Measurements from ENCODE around the gene PTPN4. TPM values are rescaled to one million over a fixed set of nuclear protein-coding genes. Genes with fewer than 3 reads are reported as not detected.

PTPN4 gene
- polyA plus RNA-seq, 3 donors, result 5.5 to 6.7 (median 5.7) TPM

DNA sequence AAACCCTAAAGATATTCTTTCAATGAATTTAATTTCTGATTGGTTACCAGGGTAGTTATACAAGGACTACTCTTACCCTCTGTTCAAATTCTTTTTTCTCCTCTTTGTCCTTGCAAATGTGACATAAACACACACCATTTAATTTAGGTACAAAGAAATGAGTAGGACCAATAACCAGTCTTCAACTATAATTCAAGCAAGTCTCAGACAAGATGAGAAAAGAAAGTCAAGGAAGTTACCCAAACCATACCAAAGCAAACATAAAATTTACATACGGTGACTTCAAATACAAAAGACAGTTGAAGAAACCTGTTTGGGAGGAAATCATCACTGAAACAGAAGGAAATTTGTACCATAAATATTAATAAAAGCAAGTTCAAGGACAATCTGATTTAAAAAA is 162.1 kb downstream of the PTPN4 start:
- no peak overlapping the region for H3K4me3 ChIP-seq (replicated peaks in 1 of 3; ENCODE audit: low read depth in 2 of 3, low read length in 3 of 3)
- H3K4me1 ChIP-seq (ENCODE audit: control insufficient read depth in 1 of 2, insufficient read depth in 2 of 2, low read length in 2 of 2), result no peaks in the 10 kb centered on the region
- Mint-ChIP-seq H3K27ac (no peak overlapping the region), H3K27me3 (ENCODE audit: low read depth in 3 of 3) (no peaks in the 10 kb centered on the region), H3K36me3 (no peaks in the 10 kb centered on the region), H3K4me1 (no peaks in the 10 kb centered on the region), H3K4me3 (no peak overlapping the region), H3K9me3 (no peaks in the 10 kb centered on the region)
- WGBS (ENCODE audit: insufficient coverage), result no CpG with 5 or more reads among the region's 1 CpG
- no peak overlapping the region for H3K4me2 ChIP-seq (replicated peaks; ENCODE audit: extremely low read depth, low read length, poor library complexity, severe bottlenecking)
- no peaks in the 10 kb centered on the region for H3K27me3 ChIP-seq (ENCODE audit: control insufficient read depth in 2 of 2, insufficient read depth in 2 of 2, low read length in 2 of 2)
- H3K9ac ChIP-seq (ENCODE audit: insufficient read depth, low read length, poor library complexity, severe bottlenecking), result no peak overlapping the region
- intact Hi-C loops (cut with micrococcal nuclease), result no loop called here
- H3K36me3 ChIP-seq (replicated peaks in 1 of 2; ENCODE audit: control insufficient read depth in 1 of 2, insufficient read depth in 2 of 2, low read length in 2 of 2), result no peaks in the 10 kb centered on the region
- H3K79me2 ChIP-seq (ENCODE audit: insufficient read depth, low read length), result no peaks in the 10 kb centered on the region
- no peaks in the 10 kb centered on the region for H3K9me3 ChIP-seq (replicated peaks in 1 of 2; ENCODE audit: control insufficient read depth in 1 of 2, insufficient read depth in 1 of 2, low read length in 2 of 2)
- no peak overlapping the region for H3K27ac ChIP-seq (ENCODE audit: low read depth in 1 of 2, low read length in 2 of 2)
- H4K20me1 ChIP-seq (ENCODE audit: insufficient read depth, low read length), result no peaks in the 10 kb centered on the region
- DNase-seq, result no peak
- no peak overlapping the region for H2AFZ ChIP-seq (ENCODE audit: insufficient read depth, low read depth, low read length, poor library complexity, severe bottlenecking)
- TF ChIP-seq CTCF (IDR thresholded peaks at IDR 0.05), result no peak

- Mint-ChIP-seq H3K27me3 (ENCODE audit: low read depth in 3 of 3) (peaks cover 0 to 3% (median 0%) of the 10 kb centered on the region in 3 donors), H3K36me3 (no peaks in the 10 kb centered on the region), H3K27ac (no peak overlapping the region), H3K4me1 (no peaks in the 10 kb centered on the region), H3K4me3 (no peak overlapping the region), H3K9me3 (no peaks in the 10 kb centered on the region)
- no peak overlapping the region for H3K27ac ChIP-seq (ENCODE audit: low read depth in 1 of 2, low read length in 2 of 2)
- H3K9me3 ChIP-seq (replicated peaks in 1 of 2; ENCODE audit: control insufficient read depth in 1 of 2, insufficient read depth in 1 of 2, low read length in 2 of 2), result no peaks in the 10 kb centered on the region
- H4K20me1 ChIP-seq (ENCODE audit: insufficient read depth, low read length), result no peaks in the 10 kb centered on the region
- H3K4me3 ChIP-seq (replicated peaks in 1 of 3; ENCODE audit: low read depth in 2 of 3, low read length in 3 of 3), result no peak overlapping the region
- DNase-seq, result no peak
- no peak overlapping the region for H3K9ac ChIP-seq (ENCODE audit: insufficient read depth, low read length, poor library complexity, severe bottlenecking)
- H3K36me3 ChIP-seq (replicated peaks in 1 of 2; ENCODE audit: control insufficient read depth in 1 of 2, insufficient read depth in 2 of 2, low read length in 2 of 2), result no peaks in the 10 kb centered on the region
- H3K27me3 ChIP-seq (ENCODE audit: control insufficient read depth in 2 of 2, insufficient read depth in 2 of 2, low read length in 2 of 2), result no peaks in the 10 kb centered on the region
- intact Hi-C loops (cut with micrococcal nuclease), result no loop called here
- H3K4me1 ChIP-seq (ENCODE audit: control insufficient read depth in 1 of 2, insufficient read depth in 2 of 2, low read length in 2 of 2), result no peaks in the 10 kb centered on the region
- H3K4me2 ChIP-seq (replicated peaks; ENCODE audit: extremely low read depth, low read length, poor library complexity, severe bottlenecking), result no peak overlapping the region
- H2AFZ ChIP-seq (ENCODE audit: insufficient read depth, low read depth, low read length, poor library complexity, severe bottlenecking), result no peak overlapping the region
- no peaks in the 10 kb centered on the region for H3K79me2 ChIP-seq (ENCODE audit: insufficient read depth, low read length)
- TF ChIP-seq CTCF (IDR thresholded peaks at IDR 0.05), result no peak
Measured at GRCh38 chr2:119922699-119923098, 163.0 kb downstream of the PTPN4 start.

Measured in CD14-positive monocyte (primary cell).